Measurements from ENCODE around the gene MAGI2. TPM values are rescaled to one million over a fixed set of nuclear protein-coding genes. Genes with fewer than 3 reads are reported as not detected.

MAGI2 gene
- total RNA-seq, 5 donors from 2014 or later (not counting 1 experiment from before 2014, with no cell fraction given): 0.10 to 0.77 (median 0.22) TPM

DNA sequence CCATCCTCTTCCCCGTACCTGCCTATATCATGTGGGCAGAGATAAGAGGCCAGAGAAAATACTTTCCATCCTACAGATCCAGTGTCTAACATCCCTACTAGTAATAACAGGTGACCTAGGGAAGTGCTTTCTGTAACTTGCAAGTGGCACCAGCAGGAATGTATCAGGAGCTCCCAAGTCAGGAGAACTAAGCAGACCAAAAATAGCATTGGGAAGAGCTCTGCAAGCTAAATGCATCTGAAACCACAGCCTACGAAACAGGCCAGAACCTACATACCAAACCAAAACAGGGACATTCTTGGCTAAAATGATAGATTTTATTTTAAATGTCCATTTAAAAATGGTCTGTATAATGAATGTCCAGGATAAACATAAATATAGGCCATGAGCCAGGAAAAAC lies 974.1 kb downstream of the MAGI2 start:
- ChIA-PET CTCF (no interaction called here), POLR2A (no interaction called here)
- Histone ChIP-seq H3K4me1 (ENCODE audit: control insufficient read depth in 1 of 2, extremely low read depth in 1 of 2, insufficient read depth in 2 of 2, low read length in 2 of 2) (no peaks in the 10 kb centered on the region), H3K36me3 (ENCODE audit: control insufficient read depth in 2 of 2, extremely low read depth in 1 of 2, insufficient read depth in 1 of 2, low read length in 1 of 2) (no peaks in the 10 kb centered on the region), H3K9me3 (no peaks in the 10 kb centered on the region), H3K27ac (ENCODE audit: low read length) (no peak overlapping the region), H3K27me3 (replicated peaks in 1 of 2; ENCODE audit: control insufficient read depth in 2 of 2, extremely low read depth in 1 of 2, insufficient read depth in 2 of 2, low read length in 1 of 2) (no peaks in the 10 kb centered on the region), H3K4me3 (ENCODE audit: control insufficient read depth in 1 of 2, extremely low read depth in 1 of 2, low read length in 1 of 2) (no peak overlapping the region)
- H3K27me3 Mint-ChIP-seq: no peaks in the 10 kb centered on the region
- H3K4me1 Mint-ChIP-seq: no peaks in the 10 kb centered on the region
- no CpG with 5 or more reads among the region's 2 CpGs for WGBS (ENCODE audit: insufficient coverage)
- ATAC-seq (replicated peaks in 1 of 4): no peak
- DNase-seq: no peak
- H3K36me3 Mint-ChIP-seq: no peaks in the 10 kb centered on the region
- H3K9me3 Mint-ChIP-seq: peaks cover 0 to 5% (median 3%) of the 10 kb centered on the region in 3 donors
- H3K27ac Mint-ChIP-seq: no peak overlapping the region
- no peak overlapping the region for H3K4me3 Mint-ChIP-seq

GRCh38 chr7:78476851-78477405 lies 976.5 kb downstream of the MAGI2 start:
- no peaks in the 10 kb centered on the region for H3K4me1 Mint-ChIP-seq
- ATAC-seq (replicated peaks in 1 of 4) (no peak), DNase-seq (no peak)
- H3K27ac ChIP-seq (ENCODE audit: low read length): no peak overlapping the region
- WGBS (ENCODE audit: insufficient coverage): no CpG with 5 or more reads among the region's 2 CpGs
- no peaks in the 10 kb centered on the region for H3K36me3 Mint-ChIP-seq
- H3K4me1 ChIP-seq (ENCODE audit: control insufficient read depth in 1 of 2, extremely low read depth in 1 of 2, insufficient read depth in 2 of 2, low read length in 2 of 2): no peaks in the 10 kb centered on the region
- CTCF ChIA-PET: no interaction called here
- no peaks in the 10 kb centered on the region for H3K9me3 ChIP-seq
- H3K27me3 ChIP-seq (replicated peaks in 1 of 2; ENCODE audit: control insufficient read depth in 2 of 2, extremely low read depth in 1 of 2, insufficient read depth in 2 of 2, low read length in 1 of 2): no peaks in the 10 kb centered on the region
- no peak overlapping the region for H3K4me3 ChIP-seq (ENCODE audit: control insufficient read depth in 1 of 2, extremely low read depth in 1 of 2, low read length in 1 of 2)
- POLR2A ChIA-PET: no interaction called here
- H3K4me3 Mint-ChIP-seq: no peak overlapping the region
- H3K9me3 Mint-ChIP-seq: peaks cover 0 to 5% (median 3%) of the 10 kb centered on the region in 3 donors
- H3K27ac Mint-ChIP-seq: no peak overlapping the region
- H3K36me3 ChIP-seq (ENCODE audit: control insufficient read depth in 2 of 2, extremely low read depth in 1 of 2, insufficient read depth in 1 of 2, low read length in 1 of 2): no peaks in the 10 kb centered on the region
- no peaks in the 10 kb centered on the region for H3K27me3 Mint-ChIP-seq

- ChIA-PET CTCF (no interaction called here), POLR2A (no interaction called here)
- Mint-ChIP-seq H3K27me3 (no peaks in the 10 kb centered on the region), H3K4me1 (no peaks in the 10 kb centered on the region), H3K4me3 (no peak overlapping the region), H3K9me3 (peaks cover 0 to 3% (median 0%) of the 10 kb centered on the region in 3 donors), H3K27ac (no peak overlapping the region), H3K36me3 (no peaks in the 10 kb centered on the region)
- Histone ChIP-seq H3K9me3 (no peaks in the 10 kb centered on the region), H3K27ac (ENCODE audit: low read length) (no peak overlapping the region), H3K4me3 (ENCODE audit: control insufficient read depth in 1 of 2, extremely low read depth in 1 of 2, low read length in 1 of 2) (no peak overlapping the region), H3K36me3 (ENCODE audit: control insufficient read depth in 2 of 2, extremely low read depth in 1 of 2, insufficient read depth in 1 of 2, low read length in 1 of 2) (no peaks in the 10 kb centered on the region), H3K4me1 (ENCODE audit: control insufficient read depth in 1 of 2, extremely low read depth in 1 of 2, insufficient read depth in 2 of 2, low read length in 2 of 2) (no peaks in the 10 kb centered on the region), H3K27me3 (replicated peaks in 1 of 2; ENCODE audit: control insufficient read depth in 2 of 2, extremely low read depth in 1 of 2, insufficient read depth in 2 of 2, low read length in 1 of 2) (no peaks in the 10 kb centered on the region)
- DNase-seq (no peak), ATAC-seq (replicated peaks in 1 of 4) (no peak)
- WGBS (ENCODE audit: insufficient coverage): no CpG with 5 or more reads among the region's 5 CpGs
These were observed 979.7 kb downstream of the MAGI2 start for GRCh38 chr7:78473571-78474301.

- POLR2A ChIA-PET: no interaction called here
- Histone ChIP-seq H3K4me3 (ENCODE audit: control insufficient read depth in 1 of 2, extremely low read depth in 1 of 2, low read length in 1 of 2) (no peak overlapping the region), H3K36me3 (ENCODE audit: control insufficient read depth in 2 of 2, extremely low read depth in 1 of 2, insufficient read depth in 1 of 2, low read length in 1 of 2) (no peaks in the 10 kb centered on the region), H3K9me3 (no peaks in the 10 kb centered on the region), H3K27ac (ENCODE audit: low read length) (no peak overlapping the region), H3K27me3 (replicated peaks in 1 of 2; ENCODE audit: control insufficient read depth in 2 of 2, extremely low read depth in 1 of 2, insufficient read depth in 2 of 2, low read length in 1 of 2) (no peaks in the 10 kb centered on the region), H3K4me1 (ENCODE audit: control insufficient read depth in 1 of 2, extremely low read depth in 1 of 2, insufficient read depth in 2 of 2, low read length in 2 of 2) (no peaks in the 10 kb centered on the region)
- no CpG with 5 or more reads among the region's 1 CpG for WGBS (ENCODE audit: insufficient coverage)
- no peaks in the 10 kb centered on the region for H3K27me3 Mint-ChIP-seq
- no peak overlapping the region for H3K27ac Mint-ChIP-seq
- H3K9me3 Mint-ChIP-seq: peaks cover 0 to 3% (median 0%) of the 10 kb centered on the region in 3 donors
- DNase-seq: no peak
- no peak for ATAC-seq (replicated peaks in 1 of 4)
- H3K4me1 Mint-ChIP-seq: no peaks in the 10 kb centered on the region
- CTCF ChIA-PET: no interaction called here
- no peaks in the 10 kb centered on the region for H3K36me3 Mint-ChIP-seq
- H3K4me3 Mint-ChIP-seq: no peak overlapping the region
These were observed 980.4 kb downstream of the MAGI2 start for GRCh38 chr7:78473021-78473420.

DNA sequence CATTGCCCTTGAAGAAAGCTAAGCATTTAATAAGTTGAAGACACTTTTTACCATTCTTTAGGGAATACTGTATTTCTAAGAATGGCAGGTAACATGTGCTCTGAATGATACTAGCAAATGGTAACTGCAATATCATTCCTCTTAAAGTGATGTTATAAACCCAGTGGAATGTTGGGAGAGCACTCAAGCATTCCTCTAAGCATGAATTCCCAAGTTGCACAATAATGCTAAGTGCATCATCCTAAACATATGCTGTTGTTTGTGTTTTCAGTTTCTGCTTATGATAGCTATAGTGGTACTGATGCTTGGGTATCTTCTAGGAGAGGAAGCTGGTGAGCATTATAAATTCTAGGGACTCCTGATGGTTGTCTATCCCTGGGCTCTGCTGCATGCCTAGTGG lies 980.9 kb downstream of the MAGI2 start:
- Mint-ChIP-seq H3K27ac (no peak overlapping the region), H3K4me1 (no peaks in the 10 kb centered on the region), H3K4me3 (no peak overlapping the region), H3K27me3 (no peaks in the 10 kb centered on the region), H3K9me3 (peaks cover 0 to 3% (median 0%) of the 10 kb centered on the region in 3 donors), H3K36me3 (no peaks in the 10 kb centered on the region)
- POLR2A ChIA-PET: no interaction called here
- no peak for DNase-seq
- H3K4me3 ChIP-seq (ENCODE audit: control insufficient read depth in 1 of 2, extremely low read depth in 1 of 2, low read length in 1 of 2): no peak overlapping the region
- no peaks in the 10 kb centered on the region for H3K4me1 ChIP-seq (ENCODE audit: control insufficient read depth in 1 of 2, extremely low read depth in 1 of 2, insufficient read depth in 2 of 2, low read length in 2 of 2)
- H3K36me3 ChIP-seq (ENCODE audit: control insufficient read depth in 2 of 2, extremely low read depth in 1 of 2, insufficient read depth in 1 of 2, low read length in 1 of 2): no peaks in the 10 kb centered on the region
- CTCF ChIA-PET: no interaction called here
- H3K9me3 ChIP-seq: no peaks in the 10 kb centered on the region
- no peak overlapping the region for H3K27ac ChIP-seq (ENCODE audit: low read length)
- H3K27me3 ChIP-seq (replicated peaks in 1 of 2; ENCODE audit: control insufficient read depth in 2 of 2, extremely low read depth in 1 of 2, insufficient read depth in 2 of 2, low read length in 1 of 2): no peaks in the 10 kb centered on the region
- ATAC-seq (replicated peaks in 1 of 4): no peak

DNA sequence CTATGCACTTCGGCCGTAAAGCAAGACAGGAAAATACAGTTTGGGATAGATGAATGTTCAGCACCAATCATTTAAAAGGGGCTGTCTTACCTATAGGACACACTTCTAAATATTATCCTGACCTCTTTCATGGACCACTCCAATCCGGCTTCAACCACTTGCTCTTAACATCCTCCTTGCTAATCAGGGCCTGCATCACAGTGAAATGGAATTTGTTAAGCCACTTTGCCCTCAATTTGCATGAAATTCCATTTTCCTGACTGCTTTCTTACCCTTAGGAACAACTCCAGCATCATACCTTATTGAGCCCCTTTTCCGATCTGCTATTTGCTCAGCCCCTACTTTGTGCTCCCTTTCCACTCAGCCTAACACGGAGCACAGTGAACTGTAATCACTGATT lies 987.6 kb downstream of the MAGI2 start:
- no peaks in the 10 kb centered on the region for H3K36me3 Mint-ChIP-seq
- no peak for DNase-seq
- no peaks in the 10 kb centered on the region for H3K4me1 ChIP-seq (ENCODE audit: control insufficient read depth in 1 of 2, extremely low read depth in 1 of 2, insufficient read depth in 2 of 2, low read length in 2 of 2)

More for the DNA sequence above, 987.6 kb downstream of the MAGI2 start:
- no peak overlapping the region for H3K4me3 ChIP-seq (ENCODE audit: control insufficient read depth in 1 of 2, extremely low read depth in 1 of 2, low read length in 1 of 2)
- ATAC-seq (replicated peaks in 1 of 4): no peak
- ChIA-PET POLR2A (no interaction called here), CTCF (no interaction called here)
- H3K36me3 ChIP-seq (ENCODE audit: control insufficient read depth in 2 of 2, extremely low read depth in 1 of 2, insufficient read depth in 1 of 2, low read length in 1 of 2): no peaks in the 10 kb centered on the region
- no peaks in the 10 kb centered on the region for H3K27me3 ChIP-seq (replicated peaks in 1 of 2; ENCODE audit: control insufficient read depth in 2 of 2, extremely low read depth in 1 of 2, insufficient read depth in 2 of 2, low read length in 1 of 2)
- no peaks in the 10 kb centered on the region for H3K4me1 Mint-ChIP-seq
- 87% methylated on average over 2 of the region's 5 CpGs for WGBS (ENCODE audit: insufficient coverage)
- no peak overlapping the region for H3K27ac ChIP-seq (ENCODE audit: low read length)
- no peak overlapping the region for H3K4me3 Mint-ChIP-seq
- no peaks in the 10 kb centered on the region for H3K27me3 Mint-ChIP-seq
- H3K9me3 Mint-ChIP-seq: no peaks in the 10 kb centered on the region
- H3K9me3 ChIP-seq: no peaks in the 10 kb centered on the region
- no peak overlapping the region for H3K27ac Mint-ChIP-seq
